ENCODE results near the gene MSL2. TPM values are rescaled to one million over a fixed set of nuclear protein-coding genes. Genes with fewer than 3 reads are reported as not detected.
A peak's percentile ranks its signal among the peaks of the same experiment; 100 is the strongest.
"Not testable (repeated sequence)": the region's sequence is repeated elsewhere in the genome, so short reads cannot be mapped to it uniquely, and the experiment has no call there.

Gene MSL2
- total and polyA plus RNA-seq, 2 donors from 2014 or later: 7.2 to 37.1 TPM

DNA sequence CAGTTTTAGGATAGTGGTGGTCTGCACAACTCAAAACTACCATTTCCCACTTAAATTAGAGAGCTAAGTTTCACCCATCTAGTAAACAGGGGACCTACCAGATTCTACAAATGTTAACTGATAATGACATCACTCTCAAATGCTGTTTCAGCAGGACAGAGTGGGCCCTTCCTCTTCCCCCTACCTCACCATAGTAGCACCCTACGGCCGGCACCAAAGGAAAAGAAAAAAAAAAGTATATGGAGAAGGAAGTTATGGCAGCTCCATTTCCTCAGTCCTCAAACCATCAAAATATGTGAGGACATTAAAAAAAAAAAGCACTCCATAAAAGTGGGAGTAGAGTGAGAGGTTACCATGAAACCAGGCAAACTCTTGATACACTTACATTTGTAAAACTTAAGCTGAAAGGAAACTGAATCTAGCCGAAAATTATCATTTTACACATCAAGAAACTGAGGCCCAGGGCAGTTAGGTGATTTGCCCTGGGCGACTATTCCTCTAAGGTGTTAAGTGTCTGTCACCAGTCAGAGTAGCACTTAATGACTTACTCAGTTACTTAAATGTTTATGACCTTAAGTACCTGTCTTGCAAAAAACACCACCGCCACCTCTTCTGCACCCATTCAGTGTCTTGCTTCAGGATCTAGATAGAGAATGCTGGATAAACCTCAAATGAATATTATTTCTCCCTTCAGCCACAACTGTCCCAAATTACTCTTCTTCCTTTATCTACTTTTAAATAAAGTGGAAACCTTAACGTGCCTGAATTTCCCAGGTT is 2.7 kb downstream of the MSL2 start:
- peak in 2 of 5 donors; percentile 53 to 55 for DNase-seq
- intact Hi-C loops (cut with DNase I): no loop called here
- FAIRE-seq: no peak
- TF ChIP-seq, protein P1, sequence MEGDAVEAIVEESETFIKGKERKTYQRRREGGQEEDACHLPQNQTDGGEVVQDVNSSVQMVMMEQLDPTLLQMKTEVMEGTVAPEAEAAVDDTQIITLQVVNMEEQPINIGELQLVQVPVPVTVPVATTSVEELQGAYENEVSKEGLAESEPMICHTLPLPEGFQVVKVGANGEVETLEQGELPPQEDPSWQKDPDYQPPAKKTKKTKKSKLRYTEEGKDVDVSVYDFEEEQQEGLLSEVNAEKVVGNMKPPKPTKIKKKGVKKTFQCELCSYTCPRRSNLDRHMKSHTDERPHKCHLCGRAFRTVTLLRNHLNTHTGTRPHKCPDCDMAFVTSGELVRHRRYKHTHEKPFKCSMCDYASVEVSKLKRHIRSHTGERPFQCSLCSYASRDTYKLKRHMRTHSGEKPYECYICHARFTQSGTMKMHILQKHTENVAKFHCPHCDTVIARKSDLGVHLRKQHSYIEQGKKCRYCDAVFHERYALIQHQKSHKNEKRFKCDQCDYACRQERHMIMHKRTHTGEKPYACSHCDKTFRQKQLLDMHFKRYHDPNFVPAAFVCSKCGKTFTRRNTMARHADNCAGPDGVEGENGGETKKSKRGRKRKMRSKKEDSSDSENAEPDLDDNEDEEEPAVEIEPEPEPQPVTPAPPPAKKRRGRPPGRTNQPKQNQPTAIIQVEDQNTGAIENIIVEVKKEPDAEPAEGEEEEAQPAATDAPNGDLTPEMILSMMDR (IDR thresholded peaks at IDR 0.05; ENCODE audit: borderline replicate concordance, extremely low read depth, insufficient read depth): no peak
- Histone ChIP-seq H3K4me3 (ENCODE audit: low read length in 3 of 3) (peak overlapping the region; percentile 83 to 97 (median 89)), H3K9me3 (ENCODE audit: control insufficient read depth in 2 of 3, insufficient read depth in 1 of 3, low read length in 3 of 3) (no peaks in the 10 kb centered on the region), H3K36me3 (ENCODE audit: control insufficient read depth in 2 of 3, insufficient read depth in 3 of 3, low read length in 3 of 3) (no peaks in the 10 kb centered on the region), H3K27me3 (ENCODE audit: control insufficient read depth, insufficient read depth, low read length) (no peaks in the 10 kb centered on the region), H3K27ac (ENCODE audit: low read depth in 2 of 2, low read length in 2 of 2) (peak overlapping the region in 1 of 2 donors; percentile 40), H3K9ac (ENCODE audit: low read length in 3 of 3) (peak overlapping the region; percentile 71 to 93 (median 82)), H3K4me1 (ENCODE audit: control insufficient read depth in 2 of 3, insufficient read depth in 2 of 3, low read depth in 1 of 3, low read length in 3 of 3) (peaks cover 3 to 31% (median 5%) of the 10 kb centered on the region in 3 donors)

DNA sequence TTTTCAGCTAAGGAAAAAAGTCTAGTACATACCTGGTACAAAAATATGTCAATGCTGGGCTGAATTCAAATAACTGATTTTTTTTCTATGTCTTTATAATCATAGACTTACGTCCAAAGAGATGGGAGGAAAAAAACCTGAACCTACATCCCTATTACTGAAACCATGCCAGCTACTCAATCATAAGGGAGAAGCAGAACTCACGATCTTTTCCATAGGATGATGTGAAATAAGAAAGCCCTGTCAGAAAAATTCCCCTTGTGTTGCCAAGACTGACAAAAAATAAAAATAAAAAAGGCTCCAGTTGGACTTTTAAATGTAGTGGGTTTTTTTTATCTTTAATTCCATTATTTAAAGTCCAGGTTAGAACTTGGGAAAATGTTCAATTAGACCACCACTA is 3.3 kb downstream of the MSL2 start:
- Histone ChIP-seq H3K4me3 (ENCODE audit: low read length in 3 of 3) (peak overlapping the region; percentile 83 to 97 (median 89)), H3K36me3 (ENCODE audit: control insufficient read depth in 2 of 3, insufficient read depth in 3 of 3, low read length in 3 of 3) (no peaks in the 10 kb centered on the region), H3K27me3 (ENCODE audit: control insufficient read depth, insufficient read depth, low read length) (no peaks in the 10 kb centered on the region), H3K27ac (ENCODE audit: low read depth in 2 of 2, low read length in 2 of 2) (no peak overlapping the region), H3K4me1 (ENCODE audit: control insufficient read depth in 2 of 3, insufficient read depth in 2 of 3, low read depth in 1 of 3, low read length in 3 of 3) (peaks cover 3 to 33% (median 6%) of the 10 kb centered on the region in 3 donors), H3K9me3 (ENCODE audit: control insufficient read depth in 2 of 3, insufficient read depth in 1 of 3, low read length in 3 of 3) (no peaks in the 10 kb centered on the region), H3K9ac (ENCODE audit: low read length in 3 of 3) (peak overlapping the region in 2 of 3 donors; percentile 82 to 93)
- intact Hi-C loops (cut with DNase I): no loop called here
- TF ChIP-seq, protein P1 (IDR thresholded peaks at IDR 0.05; ENCODE audit: borderline replicate concordance, extremely low read depth, insufficient read depth): no peak
- FAIRE-seq (no peak), DNase-seq (no peak)

DNA sequence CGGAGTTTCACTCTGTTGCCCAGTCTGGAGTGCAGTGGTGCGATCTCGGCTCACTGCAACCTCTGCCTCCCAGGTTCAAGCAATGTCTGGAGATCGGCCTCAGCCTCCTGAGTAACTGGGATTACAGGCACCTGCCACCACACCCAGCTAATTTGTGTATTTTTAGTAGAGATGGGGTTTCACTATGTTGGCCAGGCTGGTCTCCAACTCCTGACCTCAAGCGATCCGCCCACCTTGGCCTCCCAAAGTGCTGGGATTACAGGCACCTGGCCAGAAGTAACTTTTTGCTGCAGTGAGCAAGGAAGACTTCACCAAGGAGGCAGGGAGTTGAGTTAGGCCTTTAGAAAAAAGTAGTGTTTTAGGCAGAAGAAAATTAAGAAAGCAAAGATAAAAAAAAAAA is 3.9 kb downstream of the MSL2 start:
- peak overlapping the region in 2 of 3 donors; percentile 41 to 83 for H3K4me3 ChIP-seq (ENCODE audit: low read length in 3 of 3)
- not testable (repeated sequence) for FAIRE-seq

DNA sequence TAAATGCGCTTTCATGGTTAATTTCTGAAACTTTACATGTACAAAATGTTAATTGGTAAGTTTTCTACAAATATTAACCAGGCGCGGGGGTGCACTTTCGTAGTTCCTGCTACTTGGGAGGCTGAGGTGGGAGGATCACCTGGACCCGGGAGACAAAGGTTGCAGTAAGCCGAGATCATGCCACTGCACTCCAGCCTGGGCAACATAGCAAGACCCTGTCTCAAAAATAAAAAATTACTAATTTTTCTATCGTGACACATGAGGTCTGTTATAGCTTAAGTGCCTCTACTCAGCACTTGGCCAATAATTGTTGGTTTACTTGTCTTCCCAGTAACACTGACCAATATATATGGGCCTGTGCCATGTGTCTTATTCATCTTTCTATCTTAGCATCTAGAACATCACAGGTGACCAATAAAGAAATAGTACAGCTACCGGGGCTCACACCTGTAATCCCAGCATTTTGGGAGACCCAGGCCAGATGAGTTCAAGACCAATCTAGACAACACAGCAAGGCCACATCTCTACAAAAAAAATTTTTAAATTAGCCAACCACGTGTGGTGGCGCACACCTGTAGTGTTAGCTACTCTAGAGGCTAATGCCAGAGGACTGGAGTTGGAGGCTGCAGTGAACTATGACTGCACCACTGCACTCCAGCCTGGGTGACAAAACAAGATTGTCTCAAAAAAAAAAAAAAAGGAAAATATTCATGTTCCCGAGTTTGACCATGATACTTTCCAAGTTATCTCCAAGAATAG is 6.1 kb downstream of the MSL2 start:
- no peaks in the 10 kb centered on the region for H3K9me3 ChIP-seq (ENCODE audit: control insufficient read depth in 2 of 3, insufficient read depth in 1 of 3, low read length in 3 of 3)
- FAIRE-seq (no peak), DNase-seq (no peak)
- no peaks in the 10 kb centered on the region for H3K36me3 ChIP-seq (ENCODE audit: control insufficient read depth in 2 of 3, insufficient read depth in 3 of 3, low read length in 3 of 3)
- no peak overlapping the region for H3K9ac ChIP-seq (ENCODE audit: low read length in 3 of 3)
- no peak overlapping the region for H3K27ac ChIP-seq (ENCODE audit: low read depth in 2 of 2, low read length in 2 of 2)
- peaks cover 0 to 32% (median 13%) of the 10 kb centered on the region in 3 donors for H3K4me1 ChIP-seq (ENCODE audit: control insufficient read depth in 2 of 3, insufficient read depth in 2 of 3, low read depth in 1 of 3, low read length in 3 of 3)
- no peaks in the 10 kb centered on the region for H3K27me3 ChIP-seq (ENCODE audit: control insufficient read depth, insufficient read depth, low read length)
- peak overlapping the region in 1 of 3 donors; percentile 20 for H3K4me3 ChIP-seq (ENCODE audit: low read length in 3 of 3)
- TF ChIP-seq, protein P1 (IDR thresholded peaks at IDR 0.05; ENCODE audit: borderline replicate concordance, extremely low read depth, insufficient read depth): no peak
- intact Hi-C loops (cut with DNase I): no loop called here

More for the DNA sequence above, 3.9 kb downstream of the MSL2 start:
- H3K36me3 ChIP-seq (ENCODE audit: control insufficient read depth in 2 of 3, insufficient read depth in 3 of 3, low read length in 3 of 3); intact Hi-C loops (cut with DNase I); H3K9me3 ChIP-seq (ENCODE audit: control insufficient read depth in 2 of 3, insufficient read depth in 1 of 3, low read length in 3 of 3); H3K27me3 ChIP-seq (ENCODE audit: control insufficient read depth, insufficient read depth, low read length); H3K27ac ChIP-seq (ENCODE audit: low read depth in 2 of 2, low read length in 2 of 2); DNase-seq: not testable (repeated sequence)
- H3K9ac ChIP-seq (ENCODE audit: low read length in 3 of 3): peak overlapping the region in 1 of 3 donors; percentile 82
- peaks cover 0 to 32% (median 8%) of the 10 kb centered on the region in 3 donors for H3K4me1 ChIP-seq (ENCODE audit: control insufficient read depth in 2 of 3, insufficient read depth in 2 of 3, low read depth in 1 of 3, low read length in 3 of 3)

Data from kidney (tissue), 14 donors.